Esophagus muscularis mucosa (tissue), 4 donors: Measurements from ENCODE around the gene CREB3L4.

ENCODE experiments used
- CTCF ChIP-seq, 3 experiments: fragments of 200-600 bp in 2 of 3; fragments of 450-650 bp in 1 of 3; sonication (generic) in 2 of 3; IDR thresholded peaks; one replicate each; pipeline ENCODE4 v1.5.1; 2017 to 2019; ENCODE audit warnings: antibody characterized with exemption in 3 of 3, mild to moderate bottlenecking in 2 of 3, moderate library complexity in 1 of 3
- EP300 ChIP-seq: sonication (generic); formaldehyde crosslinking; IDR thresholded peaks from one replicate; pipeline ENCODE4 v1.6.1; 2017; ENCODE audit warnings: antibody characterized with exemption
- POLR2A ChIP-seq: fragments of 450-650 bp; IDR thresholded peaks from one replicate; pipeline ENCODE4 v1.6.1; 2017; ENCODE audit warnings: antibody characterized with exemption, moderate library complexity, mild to moderate bottlenecking, low read depth
- POLR2AphosphoS5 ChIP-seq, 2 donors: sonication (generic); formaldehyde crosslinking; IDR thresholded peaks; one replicate each; pipeline ENCODE4 v1.6.1; 2017; ENCODE audit warnings: antibody characterized with exemption in 2 of 2

GRCh38 chr1:153985341-153985912 lies 17.7 kb downstream of the CREB3L4 start:
- TF ChIP-seq CTCF (IDR thresholded peaks at IDR 0.05) (no peak), POLR2A (no peak), EP300 (no peak), POLR2AphosphoS5 (IDR thresholded peaks at IDR 0.05) (peak; percentile 34 to 68)
